WI38 (cell line): ENCODE data around the gene CNTNAP1.
A peak's percentile ranks its signal among the peaks of the same experiment; 100 is the strongest.

Source experiments
- H3K4me3 ChIP-seq: 2 replicates; pipeline ENCODE4 v1.5.1; 2011; ENCODE audit warnings: low read depth, mild to moderate bottlenecking, control low read depth, low read length
- CTCF ChIP-seq: IDR thresholded peaks from 2 replicates; pipeline ENCODE4 v1.5.1; 2012; ENCODE audit warnings: low read depth, mild to moderate bottlenecking, control low read depth, low read length

Gene CNTNAP1

GRCh38 chr17:42677921-42678781, 4.2 kb upstream of the CNTNAP1 start:
- TF ChIP-seq CTCF: no peak

GRCh38 chr17:42678951-42679491, 3.3 kb upstream of the CNTNAP1 start:
- no peak overlapping the region; the same call in 1 of the 2 replicates for H3K4me3 ChIP-seq
- no peak for TF ChIP-seq CTCF

More at GRCh38 chr17:42677921-42678781, 4.2 kb upstream of the CNTNAP1 start:
- peak overlapping the region; percentile 65 for H3K4me3 ChIP-seq

GRCh38 chr17:42679492-42680330, 2.6 kb upstream of the CNTNAP1 start:
- no peak overlapping the region for H3K4me3 ChIP-seq
- TF ChIP-seq CTCF: peak; percentile 81

- TF ChIP-seq CTCF: no peak
- H3K4me3 ChIP-seq: no peak overlapping the region
Measured at GRCh38 chr17:42680331-42680808, 2.0 kb upstream of the CNTNAP1 start.

GRCh38 chr17:42682722-42683403, 532 bp downstream of the CNTNAP1 start:
- H3K4me3 ChIP-seq: peak overlapping the region; percentile 73
- TF ChIP-seq CTCF: no peak

GRCh38 chr17:42683407-42684034, 1.2 kb downstream of the CNTNAP1 start:
- TF ChIP-seq CTCF: no peak
- peak overlapping the region; percentile 73 for H3K4me3 ChIP-seq
